ENCODE data around the gene UBE3B.

GRCh38 chr12:109532721-109533486 is 55.5 kb downstream of the UBE3B start:
- TF ChIP-seq CTCF (conservative IDR thresholded peaks at IDR 0.05; ENCODE audit: low read length) (no peak), EZH2phosphoT487 (IDR thresholded peaks at IDR 0.05; ENCODE audit: borderline replicate concordance) (no peak)
